Gastrocnemius medialis (tissue), 4 donors: ENCODE data around the gene RAD51B.

Experiments
- POLR2A ChIP-seq, 2 donors: fragments of 450-650 bp; IDR thresholded peaks; one replicate each; pipeline ENCODE4 v1.6.1; 2017; ENCODE audit warnings: antibody characterized with exemption in 2 of 2, mild to moderate bottlenecking in 2 of 2, moderate library complexity in 2 of 2
- TF ChIP-seq, protein P1 (sequence below), 5 experiments: fragments of 450-650 bp in 3 of 5; fragments of 200-600 bp in 2 of 5; sonication (generic) in 2 of 5; IDR thresholded peaks in 4 of 5; conservative IDR thresholded peaks in 1 of 5; 1 replicate in 4 of 5; 2 replicates in 1 of 5; pipeline ENCODE4 v1.5.1; 2016 to 2019; ENCODE audit warnings: antibody characterized with exemption in 5 of 5, mild to moderate bottlenecking in 3 of 5, moderate library complexity in 3 of 5

GRCh38 chr14:68739701-68740100 is 920.1 kb downstream of the RAD51B start:
- TF ChIP-seq, protein P1, sequence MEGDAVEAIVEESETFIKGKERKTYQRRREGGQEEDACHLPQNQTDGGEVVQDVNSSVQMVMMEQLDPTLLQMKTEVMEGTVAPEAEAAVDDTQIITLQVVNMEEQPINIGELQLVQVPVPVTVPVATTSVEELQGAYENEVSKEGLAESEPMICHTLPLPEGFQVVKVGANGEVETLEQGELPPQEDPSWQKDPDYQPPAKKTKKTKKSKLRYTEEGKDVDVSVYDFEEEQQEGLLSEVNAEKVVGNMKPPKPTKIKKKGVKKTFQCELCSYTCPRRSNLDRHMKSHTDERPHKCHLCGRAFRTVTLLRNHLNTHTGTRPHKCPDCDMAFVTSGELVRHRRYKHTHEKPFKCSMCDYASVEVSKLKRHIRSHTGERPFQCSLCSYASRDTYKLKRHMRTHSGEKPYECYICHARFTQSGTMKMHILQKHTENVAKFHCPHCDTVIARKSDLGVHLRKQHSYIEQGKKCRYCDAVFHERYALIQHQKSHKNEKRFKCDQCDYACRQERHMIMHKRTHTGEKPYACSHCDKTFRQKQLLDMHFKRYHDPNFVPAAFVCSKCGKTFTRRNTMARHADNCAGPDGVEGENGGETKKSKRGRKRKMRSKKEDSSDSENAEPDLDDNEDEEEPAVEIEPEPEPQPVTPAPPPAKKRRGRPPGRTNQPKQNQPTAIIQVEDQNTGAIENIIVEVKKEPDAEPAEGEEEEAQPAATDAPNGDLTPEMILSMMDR (IDR thresholded peaks at IDR 0.05 in 4 of 5, conservative IDR thresholded peaks at IDR 0.05 in 1 of 5), result no peak
- no peak for TF ChIP-seq POLR2A (IDR thresholded peaks at IDR 0.05)
